HEK293T (cell line): ENCODE measurements around the gene WDR45B.

Experiments used
- CTCF ChIA-PET: fragments of 350-600 bp; formaldehyde crosslinking; extraction: SDS; loops from one replicate; lab custom pipeline; 2021; ENCODE audit warnings: antibody characterized with exemption, inconsistent platforms; lab: Yijun Ruan, JAX
- POLR2A ChIA-PET: fragments of 350-600 bp; formaldehyde crosslinking; extraction: SDS; loops from one replicate; lab custom pipeline; 2020; ENCODE audit warnings: antibody characterized with exemption, inconsistent platforms; lab: Yijun Ruan, JAX
- DNase-seq: peaks from one replicate; pipeline ENCODE4 v3.0.0; 2012; ENCODE audit warnings: mixed read lengths; ENCODE audit errors: extremely low spot score
- ARNT ChIP-seq: fragments of 450-650 bp; IDR thresholded peaks from 2 replicates; pipeline ENCODE4 v1.6.1; 2017; ENCODE audit warnings: mild to moderate bottlenecking
- BHLHE40 ChIP-seq: fragments of 450-650 bp; IDR thresholded peaks from 2 replicates; pipeline ENCODE4 v1.6.1; 2016; ENCODE audit warnings: mild to moderate bottlenecking, moderate library complexity, borderline replicate concordance
- CTBP1 ChIP-seq: fragments of 450-650 bp; IDR thresholded peaks from 2 replicates; pipeline ENCODE4 v1.6.1; 2016; ENCODE audit warnings: borderline replicate concordance
- ELF4 ChIP-seq: fragments of 450-650 bp; IDR thresholded peaks from 2 replicates; pipeline ENCODE4 v1.6.1; 2017; ENCODE audit warnings: antibody characterized with exemption
- FOXA1 ChIP-seq: fragments of 450-650 bp; IDR thresholded peaks from 2 replicates; pipeline ENCODE4 v1.6.1; 2016; ENCODE audit warnings: mild to moderate bottlenecking
- FOXK2 ChIP-seq: fragments of 450-650 bp; IDR thresholded peaks from 2 replicates; pipeline ENCODE4 v1.6.1; 2016; ENCODE audit warnings: mild to moderate bottlenecking
- FOXM1 ChIP-seq: fragments of 450-650 bp; IDR thresholded peaks from 2 replicates; pipeline ENCODE4 v1.6.1; 2017; ENCODE audit warnings: mild to moderate bottlenecking, borderline replicate concordance
- HDGF ChIP-seq: fragments of 450-650 bp; IDR thresholded peaks from 2 replicates; pipeline ENCODE4 v1.6.1; 2017; ENCODE audit warnings: antibody characterized with exemption, borderline replicate concordance
- L3MBTL2 ChIP-seq: fragments of 450-650 bp; conservative IDR thresholded peaks from 2 replicates; pipeline ENCODE4 v1.6.1; 2016; ENCODE audit warnings: mild to moderate bottlenecking
- LEF1 ChIP-seq: fragments of 450-650 bp; IDR thresholded peaks from 2 replicates; pipeline ENCODE4 v1.6.1; 2017; ENCODE audit warnings: mild to moderate bottlenecking, borderline replicate concordance
- NFRKB ChIP-seq: fragments of 450-650 bp; IDR thresholded peaks from 2 replicates; pipeline ENCODE4 v1.6.1; 2016; ENCODE audit warnings: mild to moderate bottlenecking, moderate library complexity
- PKNOX1 ChIP-seq: fragments of 450-650 bp; IDR thresholded peaks from 2 replicates; pipeline ENCODE4 v1.6.1; 2016
- SP1 ChIP-seq: fragments of 450-650 bp; IDR thresholded peaks from 2 replicates; pipeline ENCODE4 v1.6.1; 2017
- SUZ12 ChIP-seq: fragments of 450-650 bp; IDR thresholded peaks from 2 replicates; pipeline ENCODE4 v1.6.1; 2016; ENCODE audit warnings: mild to moderate bottlenecking
- TARDBP ChIP-seq: fragments of 450-650 bp; IDR thresholded peaks from 2 replicates; pipeline ENCODE4 v1.6.1; 2016
- ZNF384 ChIP-seq: fragments of 450-650 bp; IDR thresholded peaks from 2 replicates; pipeline ENCODE4 v1.6.1; 2016

Gene WDR45B

GRCh38 chr17:82648165-82648668 lies at the start of gene WDR45B:
WDR45B (minus strand) TSS chr17:82648444; CDS start chr17:82648340, 104 bp downstream.
- DNase-seq = peak; percentile 99
- ChIA-PET POLR2A (no interaction called here), CTCF (no interaction called here)
- no peak for TF ChIP-seq TARDBP
- peak; percentile 94 for TF ChIP-seq ARNT
- no peak for TF ChIP-seq NFRKB
- no peak for TF ChIP-seq SP1

- no peak for DNase-seq
- ChIA-PET CTCF (no interaction called here), POLR2A (interaction anchor here (0.8 to 1.4 kb wide), 3 partner anchors 10 to 19 kb away, joined by 3 to 4 read pairs (median 3); partner anchors contain the start of gene FN3KRP)
- TF ChIP-seq SP1 = no peak
- no peak for TF ChIP-seq TARDBP
- no peak for TF ChIP-seq ARNT
- no peak for TF ChIP-seq SUZ12
- TF ChIP-seq CTBP1 = no peak
- no peak for TF ChIP-seq ZNF384
- no peak for TF ChIP-seq BHLHE40
- TF ChIP-seq LEF1 = no peak
- no peak for TF ChIP-seq PKNOX1
- TF ChIP-seq FOXK2 = no peak
- no peak for TF ChIP-seq HDGF
- TF ChIP-seq FOXM1 = no peak
- no peak for TF ChIP-seq L3MBTL2
- no peak for TF ChIP-seq NFRKB
Measured at GRCh38 chr17:82697808-82698064, 49.5 kb upstream of the WDR45B start.

GRCh38 chr17:82696916-82697807 lies 48.9 kb upstream of the WDR45B start:
- ChIA-PET POLR2A (interaction anchor here (0.8 to 1.4 kb wide), 2 partner anchors 9 to 19 kb away, joined by 3 read pairs; partner anchors contain the start of gene FN3KRP), CTCF (no interaction called here)
- no peak for DNase-seq
- no peak for TF ChIP-seq BHLHE40
- no peak for TF ChIP-seq ZNF384
- no peak for TF ChIP-seq TARDBP
- no peak for TF ChIP-seq FOXK2
- TF ChIP-seq SUZ12 = no peak
- no peak for TF ChIP-seq FOXM1
- no peak for TF ChIP-seq PKNOX1
- TF ChIP-seq CTBP1 = no peak

GRCh38 chr17:82696259-82696658 lies 48.0 kb upstream of the WDR45B start:
- ChIA-PET CTCF (no interaction called here), POLR2A (no interaction called here)
- no peak for DNase-seq
- TF ChIP-seq PKNOX1 = no peak
- TF ChIP-seq HDGF = no peak
- no peak for TF ChIP-seq FOXM1
- no peak for TF ChIP-seq TARDBP
- no peak for TF ChIP-seq BHLHE40
- no peak for TF ChIP-seq FOXA1
- TF ChIP-seq LEF1 = no peak
- TF ChIP-seq ELF4 = no peak
- no peak for TF ChIP-seq ZNF384
- TF ChIP-seq SUZ12 = no peak
- no peak for TF ChIP-seq L3MBTL2
- TF ChIP-seq ARNT = no peak
- no peak for TF ChIP-seq CTBP1
- TF ChIP-seq FOXK2 = no peak
- TF ChIP-seq SP1 = no peak
- TF ChIP-seq NFRKB = no peak

GRCh38 chr17:82694647-82695046 lies 46.4 kb upstream of the WDR45B start:
- ChIA-PET POLR2A (no interaction called here), CTCF (no interaction called here)
- no peak for DNase-seq
- TF ChIP-seq LEF1 = no peak
- TF ChIP-seq FOXA1 = no peak
- TF ChIP-seq HDGF = no peak
- no peak for TF ChIP-seq FOXM1
- TF ChIP-seq FOXK2 = no peak
- no peak for TF ChIP-seq SP1
- TF ChIP-seq ARNT = no peak
- TF ChIP-seq ZNF384 = no peak

- DNase-seq = no peak
- no peak for TF ChIP-seq ELF4
- ChIA-PET CTCF (no interaction called here), POLR2A (no interaction called here)
Measured at GRCh38 chr17:82693168-82693867, 45.1 kb upstream of the WDR45B start.
